ENCODE results near the gene ITPKB.

Gene ITPKB

GRCh38 chr1:226733304-226733703 is 5.8 kb downstream of the ITPKB start:
- H3K4me1 ChIP-seq, result peaks cover 0 to 48% (median 26%) of the 10 kb centered on the region in 4 donors
- H3K9me3 ChIP-seq, result no peaks in the 10 kb centered on the region
- H3K36me3 ChIP-seq, result peaks cover 0 to 27% (median 6%) of the 10 kb centered on the region in 3 donors
- DNase-seq, result no peak
- no peak overlapping the region for H3K27ac ChIP-seq
- intact Hi-C loops (cut with DNase I; ENCODE audit: low total_unique reads), result loop anchor here (10.0 kb wide), 1 partner anchor 91 kb away; no protein-coding TSS in a partner anchor
- no peaks in the 10 kb centered on the region for H3K27me3 ChIP-seq
- no peak overlapping the region for H3K4me3 ChIP-seq
- TF ChIP-seq CTCF (IDR thresholded peaks at IDR 0.05), result no peak

GRCh38 chr1:226732856-226733291 is 6.2 kb downstream of the ITPKB start:
- no peaks in the 10 kb centered on the region for H3K9me3 ChIP-seq
- peaks cover 0 to 48% (median 26%) of the 10 kb centered on the region in 4 donors for H3K4me1 ChIP-seq
- DNase-seq, result no peak
- TF ChIP-seq CTCF (IDR thresholded peaks at IDR 0.05), result no peak
- intact Hi-C loops (cut with DNase I; ENCODE audit: low total_unique reads), result loop anchor here (10.0 kb wide), 1 partner anchor 92 kb away; no protein-coding TSS in a partner anchor
- no peaks in the 10 kb centered on the region for H3K27me3 ChIP-seq
- no peak overlapping the region for H3K4me3 ChIP-seq
- no peak overlapping the region for H3K27ac ChIP-seq
- H3K36me3 ChIP-seq, result peaks cover 0 to 27% (median 6%) of the 10 kb centered on the region in 3 donors

- Histone ChIP-seq H3K4me3 (no peak overlapping the region), H3K27me3 (no peaks in the 10 kb centered on the region), H3K36me3 (peaks cover 0 to 24% (median 6%) of the 10 kb centered on the region in 3 donors), H3K9me3 (no peaks in the 10 kb centered on the region), H3K4me1 (peaks cover 0 to 39% (median 21%) of the 10 kb centered on the region in 4 donors), H3K27ac (no peak overlapping the region)
- DNase-seq, result no peak
- TF ChIP-seq CTCF (IDR thresholded peaks at IDR 0.05), result no peak
- intact Hi-C loops (cut with DNase I; ENCODE audit: low total_unique reads), result loop anchor here (10.0 kb wide), 1 partner anchor 93 kb away; no protein-coding TSS in a partner anchor
Observed at GRCh38 chr1:226731257-226731893, 7.7 kb downstream of the ITPKB start.

- TF ChIP-seq CTCF (IDR thresholded peaks at IDR 0.05), result no peak
- H3K4me1 ChIP-seq, result peaks cover 0 to 33% (median 17%) of the 10 kb centered on the region in 4 donors
- H3K9me3 ChIP-seq, result no peaks in the 10 kb centered on the region
- no peak overlapping the region for H3K4me3 ChIP-seq
- no peaks in the 10 kb centered on the region for H3K27me3 ChIP-seq
- H3K36me3 ChIP-seq, result peaks cover 0 to 23% (median 6%) of the 10 kb centered on the region in 3 donors
- H3K27ac ChIP-seq, result no peak overlapping the region
- intact Hi-C loops (cut with DNase I; ENCODE audit: low total_unique reads), result loop anchor here (10.0 kb wide), 1 partner anchor 94 kb away; no protein-coding TSS in a partner anchor
- no peak for DNase-seq
Observed at GRCh38 chr1:226730836-226731235, 8.2 kb downstream of the ITPKB start.

- H3K27ac ChIP-seq, result no peak overlapping the region
- no peak for TF ChIP-seq CTCF (IDR thresholded peaks at IDR 0.05)
- no peak for DNase-seq
- intact Hi-C loops (cut with DNase I; ENCODE audit: low total_unique reads), result loop anchor here (10.0 kb wide), 1 partner anchor 95 kb away; no protein-coding TSS in a partner anchor
- peaks cover 0 to 27% (median 11%) of the 10 kb centered on the region in 4 donors for H3K4me1 ChIP-seq
- no peaks in the 10 kb centered on the region for H3K27me3 ChIP-seq
- H3K9me3 ChIP-seq, result no peaks in the 10 kb centered on the region
- peaks cover 0 to 17% (median 6%) of the 10 kb centered on the region in 3 donors for H3K36me3 ChIP-seq
- H3K4me3 ChIP-seq, result no peak overlapping the region
Observed at GRCh38 chr1:226730071-226730470, 9.0 kb downstream of the ITPKB start.

Measured in tibial artery (tissue), 4 donors.